ENCODE results near the gene PHACTR3.

DNA sequence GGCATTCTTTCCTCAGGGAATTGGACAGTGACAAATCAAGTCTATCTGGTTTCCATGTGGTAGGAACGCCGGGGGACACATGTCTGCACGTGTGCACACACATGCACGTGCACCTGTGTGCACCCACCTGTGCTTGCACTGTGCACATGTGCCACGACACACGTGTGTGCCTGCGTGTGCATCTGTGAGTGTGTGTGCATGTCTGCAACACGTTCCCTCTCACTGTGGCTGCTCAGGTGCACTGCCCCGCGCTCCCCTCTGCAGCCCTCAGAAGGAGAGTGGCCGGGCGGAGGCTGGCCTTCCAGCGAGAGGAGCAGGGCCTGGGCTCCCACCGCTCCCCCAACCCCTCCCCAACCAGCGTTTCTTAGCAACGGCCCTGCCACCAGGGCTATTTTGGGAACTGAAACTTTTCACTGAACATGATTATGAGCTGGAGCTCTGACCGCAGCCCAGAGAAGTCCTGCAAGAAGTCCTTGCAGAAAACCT lies 147.8 kb downstream of the PHACTR3 start:
- TF ChIP-seq, protein P1, sequence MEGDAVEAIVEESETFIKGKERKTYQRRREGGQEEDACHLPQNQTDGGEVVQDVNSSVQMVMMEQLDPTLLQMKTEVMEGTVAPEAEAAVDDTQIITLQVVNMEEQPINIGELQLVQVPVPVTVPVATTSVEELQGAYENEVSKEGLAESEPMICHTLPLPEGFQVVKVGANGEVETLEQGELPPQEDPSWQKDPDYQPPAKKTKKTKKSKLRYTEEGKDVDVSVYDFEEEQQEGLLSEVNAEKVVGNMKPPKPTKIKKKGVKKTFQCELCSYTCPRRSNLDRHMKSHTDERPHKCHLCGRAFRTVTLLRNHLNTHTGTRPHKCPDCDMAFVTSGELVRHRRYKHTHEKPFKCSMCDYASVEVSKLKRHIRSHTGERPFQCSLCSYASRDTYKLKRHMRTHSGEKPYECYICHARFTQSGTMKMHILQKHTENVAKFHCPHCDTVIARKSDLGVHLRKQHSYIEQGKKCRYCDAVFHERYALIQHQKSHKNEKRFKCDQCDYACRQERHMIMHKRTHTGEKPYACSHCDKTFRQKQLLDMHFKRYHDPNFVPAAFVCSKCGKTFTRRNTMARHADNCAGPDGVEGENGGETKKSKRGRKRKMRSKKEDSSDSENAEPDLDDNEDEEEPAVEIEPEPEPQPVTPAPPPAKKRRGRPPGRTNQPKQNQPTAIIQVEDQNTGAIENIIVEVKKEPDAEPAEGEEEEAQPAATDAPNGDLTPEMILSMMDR (IDR thresholded peaks at IDR 0.05; ENCODE audit: low read depth, low read length, missing input control) = no peak
- TF ChIP-seq EGR1 (IDR thresholded peaks at IDR 0.05; ENCODE audit: low read depth in 2 of 2) = no peak
- TF ChIP-seq SP1 (IDR thresholded peaks at IDR 0.05) = no peak
- TF ChIP-seq, protein P2, sequence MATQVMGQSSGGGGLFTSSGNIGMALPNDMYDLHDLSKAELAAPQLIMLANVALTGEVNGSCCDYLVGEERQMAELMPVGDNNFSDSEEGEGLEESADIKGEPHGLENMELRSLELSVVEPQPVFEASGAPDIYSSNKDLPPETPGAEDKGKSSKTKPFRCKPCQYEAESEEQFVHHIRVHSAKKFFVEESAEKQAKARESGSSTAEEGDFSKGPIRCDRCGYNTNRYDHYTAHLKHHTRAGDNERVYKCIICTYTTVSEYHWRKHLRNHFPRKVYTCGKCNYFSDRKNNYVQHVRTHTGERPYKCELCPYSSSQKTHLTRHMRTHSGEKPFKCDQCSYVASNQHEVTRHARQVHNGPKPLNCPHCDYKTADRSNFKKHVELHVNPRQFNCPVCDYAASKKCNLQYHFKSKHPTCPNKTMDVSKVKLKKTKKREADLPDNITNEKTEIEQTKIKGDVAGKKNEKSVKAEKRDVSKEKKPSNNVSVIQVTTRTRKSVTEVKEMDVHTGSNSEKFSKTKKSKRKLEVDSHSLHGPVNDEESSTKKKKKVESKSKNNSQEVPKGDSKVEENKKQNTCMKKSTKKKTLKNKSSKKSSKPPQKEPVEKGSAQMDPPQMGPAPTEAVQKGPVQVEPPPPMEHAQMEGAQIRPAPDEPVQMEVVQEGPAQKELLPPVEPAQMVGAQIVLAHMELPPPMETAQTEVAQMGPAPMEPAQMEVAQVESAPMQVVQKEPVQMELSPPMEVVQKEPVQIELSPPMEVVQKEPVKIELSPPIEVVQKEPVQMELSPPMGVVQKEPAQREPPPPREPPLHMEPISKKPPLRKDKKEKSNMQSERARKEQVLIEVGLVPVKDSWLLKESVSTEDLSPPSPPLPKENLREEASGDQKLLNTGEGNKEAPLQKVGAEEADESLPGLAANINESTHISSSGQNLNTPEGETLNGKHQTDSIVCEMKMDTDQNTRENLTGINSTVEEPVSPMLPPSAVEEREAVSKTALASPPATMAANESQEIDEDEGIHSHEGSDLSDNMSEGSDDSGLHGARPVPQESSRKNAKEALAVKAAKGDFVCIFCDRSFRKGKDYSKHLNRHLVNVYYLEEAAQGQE (IDR thresholded peaks at IDR 0.05) = no peak
- TF ChIP-seq FOXA1 (IDR thresholded peaks at IDR 0.05) = no peak
- TF ChIP-seq, protein P3, sequence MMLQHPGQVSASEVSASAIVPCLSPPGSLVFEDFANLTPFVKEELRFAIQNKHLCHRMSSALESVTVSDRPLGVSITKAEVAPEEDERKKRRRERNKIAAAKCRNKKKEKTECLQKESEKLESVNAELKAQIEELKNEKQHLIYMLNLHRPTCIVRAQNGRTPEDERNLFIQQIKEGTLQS (IDR thresholded peaks at IDR 0.05) = no peak
- no peak for TF ChIP-seq HNF4A (conservative IDR thresholded peaks at IDR 0.05)

Data from liver (tissue), 3 donors.